K562 (cell line): ENCODE measurements around the gene RGS17. TPM values are rescaled to one million over a fixed set of nuclear protein-coding genes. Genes with fewer than 3 reads are reported as not detected.
A peak's percentile ranks its signal among the peaks of the same experiment; 100 is the strongest.

Experiments
- BACH1 ChIP-seq: fragments of 200-800 bp; sonication (Bioruptor generic); IDR thresholded peaks from 2 replicates; pipeline ENCODE4 v1.6.1; 2016; ENCODE audit warnings: missing genetic modification characterization, missing compliant biosample characterization
- CHD4 ChIP-seq: fragments of 200-600 bp; sonication (generic); IDR thresholded peaks from 3 replicates; pipeline ENCODE4 v1.6.1; 2012; ENCODE audit warnings: low read depth, mild to moderate bottlenecking, mixed read lengths, low read length, inconsistent platforms; ENCODE audit not compliant: insufficient read depth, insufficient replicate concordance, poor library complexity, severe bottlenecking
- GTF2E2 ChIP-seq: fragments of 200-800 bp; sonication (Bioruptor generic); IDR thresholded peaks from 2 replicates; pipeline ENCODE4 v1.6.1; 2016; ENCODE audit warnings: missing genetic modification characterization, missing compliant biosample characterization
- ILK ChIP-seq: fragments of 450-650 bp; IDR thresholded peaks from 2 replicates; pipeline ENCODE4 v1.6.1; 2016; ENCODE audit warnings: missing genetic modification characterization, low read depth, mild to moderate bottlenecking, missing compliant biosample characterization, moderate library complexity, borderline replicate concordance
- MCM2 ChIP-seq: fragments of 450-650 bp; IDR thresholded peaks from 2 replicates; pipeline ENCODE4 v1.6.1; 2017; ENCODE audit warnings: low read depth, mild to moderate bottlenecking
- MTF1 ChIP-seq: fragments of 250-450 bp; sonication (Bioruptor Pico); IDR thresholded peaks from 2 replicates; pipeline ENCODE4 v1.9.0; 2021; ENCODE audit warnings: moderate library complexity, mild to moderate bottlenecking, inconsistent platforms, borderline replicate concordance
- NUFIP1 ChIP-seq: fragments of 450-650 bp; IDR thresholded peaks from 2 replicates; pipeline ENCODE4 v1.6.1; 2018; ENCODE audit not compliant: partially characterized antibody
- PHF8 ChIP-seq: fragments of 200-600 bp; sonication (generic); IDR thresholded peaks from 2 replicates; pipeline ENCODE4 v1.6.1; 2012; ENCODE audit warnings: mixed run types, mild to moderate bottlenecking, inconsistent platforms, low read length, moderate library complexity, borderline replicate concordance
- TCF7 ChIP-seq: sonication (generic); IDR thresholded peaks from 2 replicates; pipeline ENCODE4 v1.6.1; 2016; ENCODE audit warnings: antibody characterized with exemption, borderline replicate concordance
- THRB ChIP-seq: fragments of 450-650 bp; formaldehyde crosslinking; conservative IDR thresholded peaks from 2 replicates; pipeline ENCODE4 v1.4.0; 2022; ENCODE audit warnings: mild to moderate bottlenecking, missing genetic modification characterization
- ZC3H8 ChIP-seq: fragments of 450-650 bp; IDR thresholded peaks from 2 replicates; pipeline ENCODE4 v1.6.1; 2017
- ZNF197 ChIP-seq: fragments of 200-800 bp; sonication (Bioruptor generic); IDR thresholded peaks from 2 replicates; pipeline ENCODE4 v1.6.1; 2016; ENCODE audit warnings: low read depth, missing genetic modification characterization, missing compliant biosample characterization
- ZNF253 ChIP-seq: fragments of 250-450 bp; sonication (Bioruptor Pico); conservative IDR thresholded peaks from 2 replicates; pipeline ENCODE4 v1.6.1; 2021; ENCODE audit warnings: mild to moderate bottlenecking
- ZNF384 ChIP-seq: IDR thresholded peaks from 2 replicates; pipeline ENCODE4 v1.6.1; 2012; ENCODE audit warnings: low read depth, low read length, improper control_type of control experiment
- ZNF444 ChIP-seq: fragments of 250-450 bp; sonication (Bioruptor Pico); IDR thresholded peaks from 2 replicates; pipeline ENCODE4 v1.4.0; 2020; ENCODE audit warnings: mild to moderate bottlenecking, moderate library complexity
- ZNF589 ChIP-seq: fragments of 200-800 bp; sonication (Bioruptor generic); IDR thresholded peaks from 2 replicates; pipeline ENCODE4 v1.6.1; 2016; ENCODE audit warnings: low read depth, missing genetic modification characterization, missing compliant biosample characterization
- polyA plus RNA-seq, 8 experiments: library from polyadenylated mRNA; depleted of rRNA in 4 of 8; stranded (reverse) in 5 of 8; unstranded in 3 of 8; fragments of >200 nt; fragmentation: Nextera tagmentation in 2 of 8; fragmentation: Illumina TruSeq in 1 of 8; extraction: Ambion mirVana in 2 of 8; extraction: Trizol in 1 of 8; gene quantifications; 2 replicates each; pipeline versions ENCODE4 v1.2.1 to v1.2.3, GENCODE V29; 2011 to 2014; ENCODE audit warnings: inconsistent platforms in 1 of 8, missing spikeins in 1 of 8
- total RNA-seq, 7 experiments: library from RNA; depleted of rRNA in 6 of 7; stranded (reverse); fragments of >200 nt in 6 of 7; fragmentation: Illumina TruSeq in 2 of 7; extraction: Trizol in 2 of 7; gene quantifications; 2 replicates each; pipeline versions ENCODE4 v1.2.1 to v1.2.3, GENCODE V29; 2011 to 2021; ENCODE audit warnings: low replicate concordance in 1 of 7
- TF ChIP-seq, protein P1 (sequence below): fragments of 250-450 bp; sonication (Bioruptor Pico); IDR thresholded peaks from 2 replicates; pipeline ENCODE4 v1.8.0; 2022; ENCODE audit warnings: moderate library complexity, mild to moderate bottlenecking, inconsistent platforms
- TF ChIP-seq, protein P2 (sequence below): fragments of 450-650 bp; IDR thresholded peaks from 2 replicates; pipeline ENCODE4 v1.6.1; 2016; ENCODE audit warnings: low read depth

RGS17 gene
- total and polyA plus RNA-seq, 9 of the 15 experiments (the other 6 are each of a cell fraction or from before 2014, with no cell fraction given), result 0.01 to 0.14 (median 0.08) TPM; not detected in 6

DNA sequence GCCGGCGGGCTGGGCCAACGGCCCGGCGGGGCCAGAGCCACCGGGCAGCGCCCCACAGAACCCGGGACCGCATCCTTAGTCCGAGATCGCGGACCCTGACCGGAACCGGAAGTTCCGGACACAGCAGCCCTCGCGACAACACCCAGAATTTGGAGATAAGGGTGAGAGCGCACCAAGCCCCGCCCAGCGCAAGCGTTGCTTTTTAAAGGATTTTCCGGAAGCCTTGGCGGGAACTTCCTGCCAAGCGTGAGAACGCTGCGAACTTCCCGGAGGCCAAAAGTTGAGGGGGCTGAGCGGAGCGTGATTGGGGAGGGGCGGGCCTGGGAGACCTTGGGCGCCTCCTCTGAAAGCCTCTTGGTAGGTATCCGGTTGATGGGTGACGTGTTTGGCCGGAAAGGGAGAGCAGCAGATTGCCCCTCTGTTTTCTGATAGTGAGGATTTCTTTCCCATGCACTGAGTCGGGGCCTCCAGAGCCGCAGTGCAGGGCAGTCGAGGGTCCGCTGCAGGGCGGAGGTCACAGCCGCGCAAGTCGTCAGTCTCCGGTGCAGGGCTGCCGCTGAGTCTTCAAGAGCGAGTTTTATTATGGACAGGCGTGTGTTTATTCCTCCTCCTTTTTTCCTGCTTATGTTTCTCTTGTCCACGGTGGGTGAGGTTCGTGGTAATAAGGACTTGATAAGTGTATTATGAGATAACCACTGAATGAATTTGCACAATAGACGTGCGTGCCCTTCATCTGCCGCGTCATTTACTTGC, 128.3 kb downstream of the RGS17 start, which contains the start of gene MTRF1L (continued):
- TF ChIP-seq MCM2 (no peak), ZNF444 (CRISPR knock-in tag) (no peak), TCF7 (no peak), BACH1 (no peak; the same call in 1 of the 2 replicates), ZNF589 (CRISPR knock-in tag) (no peak), MTF1 (no peak), GTF2E2 (tag) (no peak), CHD4 (no peak), ILK (no peak), ZNF197 (CRISPR knock-in tag) (no peak), ZNF384 (no peak), PHF8 (peak; percentile 83; the same call in 1 of the 2 replicates), ZNF253 (no peak), THRB (CRISPR knock-in tag) (0 out of 2 replicates have a peak, but pooled peaks have one; percentile 50), NUFIP1 (no peak), ZC3H8 (no peak)
- TF ChIP-seq, protein P1, sequence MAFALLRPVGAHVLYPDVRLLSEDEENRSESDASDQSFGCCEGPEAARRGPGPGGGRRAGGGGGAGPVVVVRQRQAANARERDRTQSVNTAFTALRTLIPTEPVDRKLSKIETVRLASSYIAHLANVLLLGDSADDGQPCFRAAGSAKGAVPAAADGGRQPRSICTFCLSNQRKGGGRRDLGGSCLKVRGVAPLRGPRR (CRISPR knock-in tag), result no peak
- TF ChIP-seq, protein P2, sequence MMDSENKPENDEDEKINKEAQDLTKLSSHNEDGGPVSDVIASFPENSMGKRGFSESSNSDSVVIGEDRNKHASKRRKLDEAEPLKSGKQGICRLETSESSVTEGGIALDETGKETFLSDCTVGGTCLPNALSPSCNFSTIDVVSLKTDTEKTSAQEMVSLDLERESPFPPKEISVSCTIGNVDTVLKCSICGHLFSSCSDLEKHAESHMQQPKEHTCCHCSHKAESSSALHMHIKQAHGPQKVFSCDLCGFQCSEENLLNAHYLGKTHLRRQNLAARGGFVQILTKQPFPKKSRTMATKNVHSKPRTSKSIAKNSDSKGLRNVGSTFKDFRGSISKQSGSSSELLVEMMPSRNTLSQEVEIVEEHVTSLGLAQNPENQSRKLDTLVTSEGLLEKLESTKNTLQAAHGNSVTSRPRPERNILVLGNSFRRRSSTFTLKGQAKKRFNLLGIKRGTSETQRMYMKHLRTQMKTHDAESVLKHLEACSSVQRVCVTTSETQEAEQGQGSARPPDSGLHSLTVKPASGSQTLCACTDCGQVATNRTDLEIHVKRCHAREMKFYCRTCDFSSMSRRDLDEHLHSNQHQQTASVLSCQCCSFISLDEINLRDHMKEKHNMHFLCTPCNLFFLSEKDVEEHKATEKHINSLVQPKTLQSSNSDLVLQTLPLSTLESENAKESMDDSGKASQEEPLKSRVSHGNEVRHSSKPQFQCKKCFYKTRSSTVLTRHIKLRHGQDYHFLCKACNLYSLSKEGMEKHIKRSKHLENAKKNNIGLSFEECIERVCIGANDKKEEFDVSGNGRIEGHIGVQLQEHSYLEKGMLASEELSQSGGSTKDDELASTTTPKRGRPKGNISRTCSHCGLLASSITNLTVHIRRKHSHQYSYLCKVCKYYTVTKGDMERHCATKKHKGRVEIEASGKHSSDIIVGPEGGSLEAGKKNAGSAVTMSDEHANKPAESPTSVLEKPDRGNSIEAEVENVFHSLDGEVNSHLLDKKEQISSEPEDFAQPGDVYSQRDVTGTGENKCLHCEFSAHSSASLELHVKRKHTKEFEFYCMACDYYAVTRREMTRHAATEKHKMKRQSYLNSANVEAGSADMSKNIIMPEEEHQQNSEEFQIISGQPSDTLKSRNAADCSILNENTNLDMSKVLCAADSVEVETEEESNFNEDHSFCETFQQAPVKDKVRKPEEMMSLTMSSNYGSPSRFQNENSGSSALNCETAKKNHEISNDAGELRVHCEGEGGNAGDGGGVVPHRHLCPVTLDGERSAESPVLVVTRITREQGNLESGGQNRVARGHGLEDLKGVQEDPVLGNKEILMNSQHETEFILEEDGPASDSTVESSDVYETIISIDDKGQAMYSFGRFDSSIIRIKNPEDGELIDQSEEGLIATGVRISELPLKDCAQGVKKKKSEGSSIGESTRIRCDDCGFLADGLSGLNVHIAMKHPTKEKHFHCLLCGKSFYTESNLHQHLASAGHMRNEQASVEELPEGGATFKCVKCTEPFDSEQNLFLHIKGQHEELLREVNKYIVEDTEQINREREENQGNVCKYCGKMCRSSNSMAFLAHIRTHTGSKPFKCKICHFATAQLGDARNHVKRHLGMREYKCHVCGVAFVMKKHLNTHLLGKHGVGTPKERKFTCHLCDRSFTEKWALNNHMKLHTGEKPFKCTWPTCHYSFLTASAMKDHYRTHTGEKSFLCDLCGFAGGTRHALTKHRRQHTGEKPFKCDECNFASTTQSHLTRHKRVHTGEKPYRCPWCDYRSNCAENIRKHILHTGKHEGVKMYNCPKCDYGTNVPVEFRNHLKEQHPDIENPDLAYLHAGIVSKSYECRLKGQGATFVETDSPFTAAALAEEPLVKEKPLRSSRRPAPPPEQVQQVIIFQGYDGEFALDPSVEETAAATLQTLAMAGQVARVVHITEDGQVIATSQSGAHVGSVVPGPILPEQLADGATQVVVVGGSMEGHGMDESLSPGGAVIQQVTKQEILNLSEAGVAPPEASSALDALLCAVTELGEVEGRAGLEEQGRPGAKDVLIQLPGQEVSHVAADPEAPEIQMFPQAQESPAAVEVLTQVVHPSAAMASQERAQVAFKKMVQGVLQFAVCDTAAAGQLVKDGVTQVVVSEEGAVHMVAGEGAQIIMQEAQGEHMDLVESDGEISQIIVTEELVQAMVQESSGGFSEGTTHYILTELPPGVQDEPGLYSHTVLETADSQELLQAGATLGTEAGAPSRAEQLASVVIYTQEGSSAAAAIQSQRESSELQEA, result no peak
